Measurements from ENCODE around the gene AGBL4.

AGBL4 gene

DNA sequence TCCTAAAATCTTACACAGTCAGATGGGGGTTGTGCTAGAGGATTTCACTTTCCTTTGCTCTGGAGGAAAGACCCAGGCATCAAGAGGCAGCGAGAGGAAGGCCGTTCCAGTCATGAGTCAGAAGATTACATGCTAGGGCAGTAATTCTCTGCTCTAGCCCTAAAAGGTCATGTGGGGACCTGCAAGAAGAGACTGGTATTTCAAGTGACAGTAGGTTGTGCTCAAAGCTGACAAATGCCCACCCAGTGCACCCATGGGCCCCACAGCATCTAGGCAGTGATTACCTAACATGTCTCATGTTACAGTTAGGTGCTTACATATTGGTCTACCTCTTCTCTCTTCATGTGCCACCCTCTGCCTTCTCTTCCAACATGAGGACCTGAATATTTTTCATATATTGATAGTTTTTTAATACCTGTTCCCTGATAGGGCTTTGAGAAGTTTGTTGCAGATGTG is 1147.4 kb downstream of the AGBL4 start:
- no peak for DNase-seq

DNA sequence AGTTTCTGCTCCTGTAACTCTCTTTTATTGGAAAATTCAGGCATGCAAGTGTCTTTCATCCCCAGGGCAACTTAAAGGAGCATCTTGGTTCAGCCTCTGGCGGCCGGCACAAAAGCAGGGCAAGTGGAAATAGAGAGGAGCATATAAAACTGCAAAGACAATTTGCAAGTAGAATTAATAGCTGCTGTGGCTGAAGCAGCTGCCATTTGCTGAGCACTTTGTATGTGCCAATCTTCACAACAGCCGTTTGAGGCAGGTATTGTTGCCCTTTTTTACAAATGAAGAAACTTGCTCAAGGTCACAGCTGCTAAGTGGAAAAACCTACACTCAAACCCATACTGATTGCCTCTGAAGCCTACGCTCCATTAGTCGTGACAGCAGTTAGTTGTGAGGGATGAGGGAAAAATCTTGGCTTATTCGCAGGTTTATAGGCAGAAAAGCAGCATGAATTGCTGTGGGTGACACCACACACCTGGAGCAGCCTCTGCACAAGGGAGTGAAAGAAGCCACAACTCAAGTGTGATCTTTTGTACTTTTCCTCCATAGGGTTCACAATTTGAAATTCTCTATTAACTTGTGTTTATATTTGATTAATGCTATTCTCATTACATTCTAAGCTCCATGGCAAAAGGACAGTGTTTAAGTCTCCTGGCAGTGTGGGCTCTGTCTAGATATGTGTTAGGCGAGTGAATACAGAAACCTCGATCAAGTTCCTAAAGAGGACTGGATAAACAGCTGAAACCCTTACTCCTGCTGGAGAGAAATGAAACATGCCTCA is 1148.0 kb downstream of the AGBL4 start:
- DNase-seq: no peak

DNA sequence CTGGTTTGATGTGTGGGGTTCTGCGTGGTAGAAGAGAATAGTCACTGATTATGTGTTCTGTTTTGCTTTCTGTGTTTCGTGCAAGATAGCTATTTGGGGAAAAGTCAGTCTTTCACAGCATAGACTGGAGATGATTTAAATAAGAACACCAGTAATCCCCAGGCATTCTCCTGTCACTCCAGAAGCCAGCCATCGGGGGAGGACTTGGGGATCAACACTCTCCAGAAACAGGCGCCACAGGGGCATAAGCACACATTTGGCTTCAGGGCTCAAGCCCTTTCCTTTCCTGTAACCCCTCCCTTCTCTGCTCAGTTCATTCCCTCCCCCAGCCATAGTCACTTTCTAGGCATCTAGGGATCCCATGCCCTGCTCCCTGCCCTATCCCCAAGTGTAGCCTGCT is 1149.8 kb downstream of the AGBL4 start:
- no peak for DNase-seq

DNA sequence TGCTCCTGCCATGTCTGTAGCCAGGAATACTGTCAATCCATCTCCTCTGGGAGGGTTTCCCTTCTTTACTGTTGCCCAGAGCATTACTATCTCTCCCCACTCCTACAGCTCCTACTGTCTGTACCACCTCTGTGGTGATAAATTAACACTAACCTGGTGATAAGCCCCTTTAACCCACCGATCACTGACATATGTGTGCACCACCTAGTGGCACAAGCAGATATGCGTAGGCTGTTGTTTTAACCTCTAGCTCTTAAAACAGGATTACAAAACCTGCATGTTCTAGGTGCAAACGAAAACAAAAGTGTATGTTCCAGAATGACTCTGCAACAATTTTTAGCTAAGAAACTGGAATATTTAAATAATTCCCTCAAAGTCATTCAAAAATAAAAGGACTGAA is 1153.2 kb downstream of the AGBL4 start:
- no peak for DNase-seq

DNA sequence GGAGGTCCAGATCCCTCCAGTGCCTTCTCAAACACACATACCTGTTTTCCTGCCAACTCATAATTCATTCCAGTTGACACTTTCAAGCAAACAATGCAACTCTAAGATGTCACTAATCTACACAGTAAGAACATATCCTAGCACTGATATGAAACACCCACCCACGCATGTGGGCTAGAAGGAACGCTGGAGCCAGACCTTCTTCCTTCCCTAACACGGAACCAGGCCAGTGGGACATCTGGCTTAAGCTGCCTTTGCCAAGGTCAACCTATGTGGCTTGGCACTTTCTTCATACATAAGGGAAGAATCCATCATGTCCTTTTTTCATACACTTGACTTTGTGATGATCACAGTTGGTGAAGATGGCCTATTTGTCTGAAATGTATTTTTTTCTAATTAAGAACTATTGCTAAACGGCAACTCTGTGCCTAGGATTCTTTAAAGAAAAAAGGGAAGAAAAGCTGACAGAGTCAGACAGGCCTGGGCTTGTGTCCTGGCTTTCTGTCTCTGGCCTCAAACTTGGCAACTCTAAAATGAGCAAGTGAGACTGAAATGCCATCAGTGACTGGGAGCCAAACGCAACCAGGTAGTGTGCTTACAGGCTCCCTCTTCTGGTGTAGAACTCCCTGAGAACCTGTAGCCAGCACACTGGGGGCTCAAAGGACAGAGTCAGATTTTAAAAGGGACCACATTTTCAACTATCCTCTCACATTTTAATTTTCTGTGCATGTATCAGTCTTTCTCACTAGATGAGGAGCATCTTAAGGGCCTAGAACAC is 1154.4 kb downstream of the AGBL4 start:
- DNase-seq: no peak

DNA sequence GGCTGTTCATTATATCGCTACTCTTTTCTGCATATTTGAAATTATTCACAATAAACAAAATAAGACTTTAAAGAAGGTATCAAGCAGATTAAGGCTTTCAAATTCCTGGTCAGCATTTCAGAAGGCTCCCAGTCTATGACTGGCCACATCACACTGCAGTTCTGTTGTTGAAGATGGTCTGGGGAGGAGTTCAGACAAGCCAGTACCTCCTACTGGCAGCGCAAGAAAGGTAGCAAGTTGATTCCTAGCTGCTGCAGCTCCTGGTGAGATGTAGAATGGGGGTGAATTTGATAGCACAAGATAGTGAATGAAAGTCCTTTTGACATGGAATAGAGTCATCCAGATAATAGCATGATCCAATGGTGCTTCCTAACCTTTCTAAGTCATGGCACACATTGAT is 1158.8 kb downstream of the AGBL4 start:
- DNase-seq: no peak

DNA sequence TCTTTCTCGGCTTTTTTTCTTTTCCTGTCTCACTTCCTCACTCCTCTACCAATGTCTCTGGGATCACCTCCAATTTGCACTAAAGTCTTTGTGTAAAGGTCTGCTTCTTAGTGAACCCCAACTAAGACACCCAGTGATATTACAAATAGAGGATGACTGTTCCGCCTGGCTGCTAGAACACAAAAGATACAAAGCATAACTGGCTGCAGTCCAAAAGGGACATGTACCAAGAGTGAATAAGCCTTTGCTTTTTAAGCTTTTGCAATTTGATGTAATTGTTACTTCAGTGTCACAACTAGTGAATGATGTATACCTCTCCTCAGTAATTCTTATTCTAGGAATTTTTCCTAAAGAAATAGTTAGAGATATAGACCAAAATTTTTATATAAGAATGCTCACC is 1164.3 kb downstream of the AGBL4 start:
- DNase-seq: no peak

DNA sequence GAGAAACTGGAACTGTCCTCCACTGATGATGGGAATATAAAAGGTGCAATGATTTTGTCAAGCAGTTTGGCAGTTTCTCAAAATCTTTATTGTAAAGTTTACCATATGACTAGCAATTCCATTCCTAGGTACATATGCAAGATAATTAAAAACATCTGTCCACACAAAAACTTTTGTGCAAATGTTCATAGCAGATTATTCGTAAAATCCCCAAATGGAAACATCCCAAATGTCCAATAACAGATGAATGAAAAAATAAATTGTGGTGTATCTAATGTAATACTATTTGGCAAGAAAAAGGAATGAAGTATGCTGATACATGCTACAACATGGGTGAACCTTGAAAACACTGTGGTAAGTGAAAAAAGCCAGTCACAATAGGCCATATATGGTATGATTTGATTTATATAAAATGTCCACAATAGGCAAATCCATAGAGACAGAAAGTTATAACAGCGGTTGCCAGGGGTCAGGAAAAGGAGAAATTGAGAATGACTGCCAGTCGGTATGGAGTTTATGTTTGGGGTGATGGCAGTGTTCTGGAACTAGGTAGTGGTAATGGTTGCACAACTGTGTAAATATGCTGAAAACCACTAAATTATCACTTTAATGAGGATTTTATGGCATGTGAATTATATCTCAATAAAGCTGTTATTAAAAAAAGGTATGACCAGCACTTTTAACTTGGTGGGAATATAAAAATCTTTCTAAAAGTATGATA is 1165.4 kb downstream of the AGBL4 start:
- no peak for DNase-seq

DNA sequence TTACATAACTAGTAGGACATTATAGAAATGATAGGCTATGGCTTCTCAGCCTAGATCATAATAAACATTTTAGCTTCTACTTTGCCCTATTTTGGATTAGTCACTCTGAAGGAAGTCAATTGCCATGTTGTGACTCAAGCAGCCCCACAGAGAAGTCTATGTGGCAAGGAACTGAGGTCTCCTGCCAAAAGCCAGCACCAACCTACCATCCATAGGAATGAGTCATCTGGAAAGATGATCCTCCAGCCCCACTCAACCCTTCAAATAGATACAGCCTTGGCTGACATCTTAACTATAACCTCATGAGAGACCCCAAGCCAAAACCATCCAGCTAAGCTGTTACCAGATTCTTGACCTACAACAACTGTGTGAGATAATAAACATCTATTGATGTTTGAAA is 1170.7 kb downstream of the AGBL4 start:
- no peak for DNase-seq

DNA sequence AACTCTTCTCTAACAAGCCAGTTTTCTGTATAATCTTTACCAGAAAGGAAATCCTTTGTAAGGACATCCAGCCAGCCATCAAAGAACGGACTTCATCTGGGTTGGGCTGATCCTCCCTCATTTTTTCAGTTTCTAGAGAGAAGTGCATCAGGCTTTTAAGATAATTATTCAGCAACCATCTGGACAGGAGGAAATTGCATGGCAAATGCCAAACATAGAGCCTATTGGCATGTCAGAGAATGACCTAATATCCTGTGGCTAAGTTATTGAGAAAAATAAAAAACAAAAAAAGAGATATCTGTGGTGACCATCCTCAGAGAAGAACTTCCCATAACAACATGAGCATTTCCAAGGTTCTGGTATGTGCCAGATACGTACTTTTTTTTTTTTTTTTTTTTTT is 1172.1 kb downstream of the AGBL4 start:
- DNase-seq: no peak

DNA sequence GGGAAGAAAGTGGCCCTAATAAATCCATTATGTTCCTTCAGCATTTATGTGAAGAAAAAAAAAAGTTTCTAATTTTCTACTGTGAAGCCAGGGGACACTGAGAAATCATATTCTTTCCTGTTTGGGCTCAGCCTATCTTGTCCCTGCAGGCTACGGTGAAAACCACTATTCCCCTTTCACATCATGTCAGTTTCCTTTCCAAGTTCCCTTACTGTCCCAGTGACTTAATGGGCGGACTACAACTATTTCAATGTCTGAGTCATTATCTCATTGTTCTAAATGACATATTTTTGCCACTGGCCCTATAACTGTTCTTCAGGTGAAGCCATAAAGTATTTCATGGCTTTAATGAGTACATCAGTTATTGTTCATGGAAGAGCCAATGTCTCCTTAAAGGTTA is 1175.7 kb downstream of the AGBL4 start:
- no peak for DNase-seq

DNA sequence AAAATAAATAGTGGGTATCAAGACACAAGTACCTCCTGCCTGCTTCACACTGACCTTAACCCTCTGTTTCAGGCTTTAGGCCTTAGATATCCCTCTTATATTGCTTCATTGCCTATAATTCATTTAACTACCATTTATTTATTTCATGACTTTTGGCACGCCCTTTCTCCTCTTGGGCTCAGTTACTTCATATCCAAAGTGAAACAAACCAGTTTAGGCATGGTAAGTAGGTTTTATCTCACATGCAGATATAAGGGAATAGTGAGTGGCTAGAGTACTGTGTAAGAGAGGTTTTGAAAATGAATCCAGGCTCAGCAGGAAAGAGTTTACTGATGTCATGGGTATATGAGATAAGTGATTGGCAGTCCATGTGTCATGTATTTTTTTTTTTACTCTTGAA is 1177.3 kb downstream of the AGBL4 start:
- DNase-seq: no peak

DNA sequence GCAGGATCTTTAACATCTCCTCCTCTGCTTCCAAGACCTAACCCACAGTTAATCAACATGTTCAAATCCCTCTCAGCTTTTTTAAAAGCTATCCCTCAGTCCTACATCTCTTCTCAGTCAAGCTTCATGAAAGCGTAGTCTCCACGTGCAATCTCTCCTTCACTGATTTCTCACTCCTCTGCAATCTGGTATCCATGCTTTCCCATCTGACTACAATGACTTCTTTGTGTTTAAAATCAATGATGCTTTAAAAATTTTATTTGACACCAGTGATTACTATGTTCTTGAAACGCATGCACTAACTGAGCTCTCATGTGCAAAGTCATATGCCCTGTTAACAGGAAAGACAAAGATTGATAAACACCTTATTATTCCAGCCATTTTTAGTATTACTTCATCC is 1179.6 kb downstream of the AGBL4 start:
- no peak for DNase-seq

DNA sequence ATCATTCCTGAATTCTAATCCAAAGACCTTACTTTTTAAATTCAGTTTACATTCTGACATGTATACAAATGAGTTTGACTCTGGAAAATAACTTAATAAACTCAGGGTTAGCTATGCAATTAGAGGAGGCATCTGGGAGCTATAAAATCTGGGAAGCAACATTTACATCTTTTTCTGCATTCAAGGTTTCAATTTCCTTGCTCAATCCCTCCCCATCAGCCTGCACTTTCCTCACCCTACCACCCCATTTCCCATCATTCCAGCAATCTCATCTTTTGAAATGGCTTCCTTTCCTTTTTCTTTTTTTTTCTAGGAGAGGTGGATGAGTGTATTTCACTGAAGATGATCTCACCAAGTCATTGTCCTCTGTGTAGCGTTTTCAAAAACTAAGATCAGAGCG is 1181.8 kb downstream of the AGBL4 start:
- DNase-seq: no peak

DNA sequence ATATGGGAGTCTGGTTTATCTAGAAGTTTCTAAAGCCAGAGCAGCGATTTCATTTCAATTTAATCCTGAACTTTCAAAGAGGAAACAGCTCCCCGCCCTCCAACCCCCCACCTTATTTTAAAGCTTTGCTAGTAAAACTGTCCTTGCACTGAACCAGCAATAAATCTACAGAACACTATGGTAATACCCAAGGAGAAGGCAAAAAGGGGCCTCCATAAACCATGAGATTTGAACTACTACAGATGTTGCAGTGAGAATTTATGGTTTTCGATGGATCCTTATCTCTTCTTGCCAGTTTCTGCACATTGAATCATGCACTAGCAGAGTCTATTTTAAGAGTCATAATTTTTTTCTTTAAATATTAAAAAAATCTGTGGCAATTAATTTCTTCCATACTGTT is 1182.3 kb downstream of the AGBL4 start:
- DNase-seq: no peak

DNA sequence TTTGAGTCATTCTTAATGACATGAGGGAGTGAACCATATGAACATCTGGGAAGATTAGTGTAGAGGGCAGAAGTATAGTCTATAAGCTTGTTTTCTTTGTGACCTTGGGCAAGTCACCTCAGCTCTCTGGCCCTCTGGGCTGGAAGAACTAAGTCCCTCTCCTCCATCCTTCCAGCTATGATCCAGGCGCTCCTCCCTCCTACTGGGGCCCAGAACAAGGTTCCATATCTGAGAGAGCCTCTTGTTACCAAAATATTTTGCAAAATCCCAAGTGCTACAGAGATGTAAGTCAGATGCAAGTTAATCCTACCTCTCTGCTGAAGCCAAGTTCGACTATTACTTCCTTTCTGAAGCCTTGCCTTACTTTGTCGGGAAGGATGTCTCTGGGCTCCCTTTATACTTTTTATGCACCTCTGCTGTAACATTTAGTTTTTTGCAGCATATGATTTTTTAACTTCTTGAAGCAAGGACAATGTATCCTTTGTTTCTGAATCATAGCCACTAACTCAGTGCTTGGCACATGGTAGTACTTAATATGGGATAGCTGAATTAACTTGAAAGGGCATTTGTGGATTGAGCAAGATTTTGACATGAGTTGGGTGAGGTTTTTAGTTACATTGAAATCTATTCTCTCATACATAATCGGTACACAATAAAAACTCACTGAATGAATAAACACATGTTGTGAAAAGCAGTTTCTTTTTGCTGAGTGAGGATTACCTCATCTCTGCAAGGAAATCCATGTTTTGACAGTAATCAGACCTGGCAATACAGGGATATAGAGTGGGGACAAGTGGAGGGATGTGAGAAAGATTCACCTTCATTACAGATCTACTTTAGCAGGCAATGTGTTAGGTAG is 1192.4 kb downstream of the AGBL4 start:
- DNase-seq: no peak

DNA sequence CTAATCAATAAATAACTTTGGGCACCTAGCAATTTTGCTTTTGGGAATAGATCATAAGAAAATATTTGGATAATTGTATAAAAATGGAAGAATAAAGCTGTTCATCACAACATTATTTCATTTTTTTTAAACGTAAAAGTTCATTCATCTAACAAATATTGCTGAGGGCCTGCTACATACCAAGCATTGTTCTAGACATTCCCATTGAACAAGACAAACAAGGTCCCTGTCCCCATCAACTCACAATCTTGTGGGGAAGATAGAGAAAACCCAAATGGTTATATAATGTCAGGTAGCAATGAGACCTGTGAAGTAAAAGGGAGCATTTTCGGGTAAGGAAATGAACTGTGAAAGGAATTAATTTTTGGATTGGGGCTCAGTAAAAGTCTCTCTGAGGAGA is 1193.0 kb downstream of the AGBL4 start:
- no peak for DNase-seq

DNA sequence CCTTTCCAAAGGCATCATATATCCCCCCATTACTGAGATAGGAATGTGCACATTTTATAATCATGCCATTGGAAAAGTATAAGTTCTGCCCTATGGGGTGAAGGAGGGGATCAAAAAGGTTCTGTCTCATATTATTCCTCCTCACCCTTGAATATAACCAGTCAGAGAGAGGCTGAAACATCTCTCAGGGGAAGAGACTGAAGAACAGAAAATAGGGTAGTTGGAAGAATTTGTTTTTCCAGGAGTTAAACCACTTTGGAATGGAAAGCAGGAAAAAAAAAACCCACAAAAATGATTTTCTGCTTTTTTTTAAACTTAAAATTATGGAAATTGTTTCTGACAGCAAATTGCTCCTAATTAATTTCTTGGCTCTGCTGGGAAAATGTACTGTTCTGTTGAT is 1194.3 kb downstream of the AGBL4 start:
- no peak for DNase-seq

DNA sequence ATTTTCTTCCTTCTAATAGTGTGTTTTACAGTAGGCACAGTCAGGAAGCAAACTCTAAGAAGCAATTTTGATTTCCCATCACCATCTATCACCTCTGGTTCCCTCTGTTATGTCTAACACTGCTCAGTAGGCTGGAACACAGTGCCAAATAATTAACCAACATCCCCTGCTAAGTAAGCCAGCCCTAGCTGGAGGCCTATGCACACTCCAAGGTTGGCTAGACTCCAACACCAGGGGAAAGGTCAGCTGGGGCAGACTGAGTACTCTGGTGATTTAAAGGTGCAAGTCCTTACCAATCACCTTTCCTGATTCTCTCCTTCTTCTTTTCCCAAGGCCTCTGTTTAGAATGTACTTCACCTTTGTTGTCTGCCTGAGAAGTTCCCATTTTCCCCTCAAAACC is 1200.6 kb downstream of the AGBL4 start:
- DNase-seq: no peak

DNA sequence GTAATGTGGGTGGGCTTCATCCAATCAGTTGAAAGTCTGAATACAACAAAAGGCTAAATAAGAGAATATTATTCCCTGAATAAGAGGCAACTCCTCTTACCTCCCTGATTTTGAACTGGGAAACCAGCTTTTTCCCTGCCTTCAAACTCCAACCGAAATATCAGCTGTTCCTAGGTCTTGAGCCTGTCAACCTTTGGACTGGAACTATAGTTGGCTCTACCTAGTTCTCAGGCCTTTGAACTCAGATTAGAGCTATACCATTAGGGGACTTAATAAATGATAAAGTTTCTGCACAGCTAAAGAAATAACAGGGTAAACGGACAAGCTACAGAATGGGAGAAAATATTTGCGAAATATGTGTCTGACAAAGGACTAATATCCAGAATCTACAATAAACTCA is 1203.3 kb downstream of the AGBL4 start:
- DNase-seq: no peak

DNA sequence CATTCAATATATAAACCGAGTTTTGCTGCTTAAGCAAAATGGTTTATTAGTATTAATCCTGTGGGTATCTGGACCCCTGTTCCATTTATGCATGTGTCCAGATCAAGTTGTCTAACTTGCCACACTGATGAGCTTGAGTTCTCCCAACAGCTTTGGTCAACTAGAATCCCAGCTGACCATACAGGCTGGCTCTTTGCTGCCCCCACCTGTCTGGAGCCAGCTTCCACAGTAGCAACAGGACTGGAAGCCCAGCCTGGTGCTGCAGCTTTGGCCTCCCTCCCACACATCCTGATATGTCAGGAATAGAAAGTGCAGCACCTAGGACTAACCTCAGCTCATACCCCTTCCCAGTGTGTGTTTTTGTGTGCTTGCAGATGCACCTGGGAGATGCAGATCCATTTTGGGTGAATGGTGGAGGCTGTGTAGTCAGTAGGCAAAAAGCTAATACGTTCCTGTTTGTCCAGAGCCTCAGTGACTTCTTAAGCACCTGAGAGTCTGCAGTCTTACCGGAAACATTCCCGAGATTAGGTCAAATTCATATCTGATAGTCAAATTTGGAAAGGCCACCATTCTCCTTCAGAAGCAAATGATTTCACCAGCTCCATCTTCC is 1206.1 kb downstream of the AGBL4 start:
- DNase-seq: no peak

DNA sequence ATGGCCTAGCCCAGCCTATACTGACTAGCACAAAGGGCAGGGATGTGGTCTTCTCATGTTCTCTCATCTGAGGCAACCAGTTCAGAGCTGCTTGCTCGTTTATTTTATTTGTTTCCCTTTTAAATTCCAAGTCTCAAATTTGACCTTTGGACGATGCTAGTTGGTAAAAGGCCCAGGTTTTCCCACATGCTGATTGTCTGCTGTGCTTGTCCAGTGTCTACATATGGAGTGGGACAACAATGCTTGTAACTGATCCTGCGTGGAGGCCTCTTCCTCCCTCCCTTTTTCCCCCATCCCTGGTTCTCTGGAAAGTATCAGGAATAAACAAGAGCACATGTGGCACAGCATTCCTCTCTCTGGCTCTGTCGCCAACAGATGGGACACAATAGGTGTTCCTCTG is 1213.0 kb downstream of the AGBL4 start:
- no peak for DNase-seq

Measured in HCEC 1CT (cell line).